ENCODE measurements around the gene SUCLG2.

- no peak for TF ChIP-seq POLR2A (IDR thresholded peaks at IDR 0.05; ENCODE audit: low read depth, low read length)
- no peak for TF ChIP-seq POLR2AphosphoS5 (IDR thresholded peaks at IDR 0.05; ENCODE audit: low read depth, low read length)
These were observed 123.0 kb downstream of the SUCLG2 start for GRCh38 chr3:67531181-67532101.

All from GM12892 (cell line).